Measurements from ENCODE around the gene CPNE1. TPM values are rescaled to one million over a fixed set of nuclear protein-coding genes. Genes with fewer than 3 reads are reported as not detected.

The CPNE1 gene
- total and polyA plus RNA-seq, 2 of the 8 experiments (the other 6 are each of a cell fraction or from before 2014, with no cell fraction given), result 294 to 346 TPM

DNA sequence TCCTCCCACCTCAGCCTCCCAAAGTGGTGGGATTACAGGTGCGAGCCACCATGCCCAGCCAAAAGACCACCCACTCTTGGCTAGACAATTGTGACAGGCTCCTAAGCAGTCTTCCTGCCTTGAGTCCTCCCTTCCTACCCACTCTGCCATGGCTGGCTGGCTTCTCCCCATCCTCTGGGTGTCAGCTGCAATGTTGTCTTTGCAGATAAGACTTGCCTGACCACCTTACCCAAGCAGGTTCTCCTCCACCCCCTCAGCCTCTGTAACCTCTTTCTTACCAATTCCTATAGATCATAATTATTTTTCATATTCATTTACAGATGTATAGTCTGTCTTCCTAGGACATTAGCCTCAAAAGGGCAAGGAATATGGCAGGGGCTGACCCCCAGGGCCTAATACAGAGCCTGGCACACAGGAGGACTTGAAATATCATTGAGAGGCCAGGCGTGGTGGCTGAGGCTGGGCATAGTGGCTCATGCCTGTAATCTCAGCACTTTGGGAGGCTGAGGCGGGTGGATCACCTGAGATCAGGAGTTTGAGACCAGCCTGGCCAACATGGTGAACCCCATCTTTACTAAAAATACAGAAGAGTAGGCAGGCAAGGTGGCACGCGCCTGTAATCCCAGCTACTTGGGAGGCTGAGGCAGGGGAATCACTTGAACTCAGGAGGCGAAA, 77.8 kb downstream of the CPNE1 start (continued):
- TF ChIP-seq JUN (IDR thresholded peaks at IDR 0.05; ENCODE audit: low read depth, low read length), result no peak
- no peak for TF ChIP-seq SIRT6 (IDR thresholded peaks at IDR 0.05; ENCODE audit: low read length)
- TF ChIP-seq NRF1 (IDR thresholded peaks at IDR 0.05; ENCODE audit: low read depth, low read length), result no peak
- TF ChIP-seq CEBPB (IDR thresholded peaks at IDR 0.05; ENCODE audit: low read depth, low read length), result no peak
- no peak for TF ChIP-seq SP1 (IDR thresholded peaks at IDR 0.05; ENCODE audit: low read depth, low read length)
- TF ChIP-seq NANOG (IDR thresholded peaks at IDR 0.05; ENCODE audit: insufficient read depth, low read depth, low read length, poor library complexity, severe bottlenecking), result no peak
- TF ChIP-seq YY1 (IDR thresholded peaks at IDR 0.05; ENCODE audit: low read depth, low read length), result no peak
- no peak for TF ChIP-seq KDM5A (IDR thresholded peaks at IDR 0.05; ENCODE audit: low read length)
- no peak for TF ChIP-seq FOSL1 (IDR thresholded peaks at IDR 0.05; ENCODE audit: insufficient read depth, low read depth, low read length)
- no peak for TF ChIP-seq SRF (IDR thresholded peaks at IDR 0.05; ENCODE audit: low read depth, low read length)
- no peak for TF ChIP-seq SUZ12 (IDR thresholded peaks at IDR 0.05; ENCODE audit: low read length)
